Natural killer cell treated with Interleukin-12 subunit alpha and Interleukin-12 subunit beta and Interleukin-15 and Interleukin-18, amount 100 ng/mL, for 72 hours (primary cell): ENCODE measurements around the gene RYR3. TPM values are rescaled to one million over a fixed set of nuclear protein-coding genes. Genes with fewer than 3 reads are reported as not detected.
A peak's percentile ranks its signal among the peaks of the same experiment; 100 is the strongest.

Experiments
- ATAC-seq, 2 donors: fragments of 150-1000 bp; cut with Tn5 transposase in 1 of 2; sonication (Bioruptor Pico), chemical (Tn5 transposase) in 1 of 2; 2 replicates each; pipeline ENCODE4 v1.10.0; 2021
- DNase-seq: peaks from one replicate; pipeline ENCODE4 v3.0.0; 2022; ENCODE audit warnings: low spot score
- H3K27ac Mint-ChIP-seq, 2 donors: 1 replicate in 1 of 2; 2 replicates in 1 of 2; pipeline ENCODE4 v1.8.0; 2022; ENCODE audit warnings: mixed read lengths in 2 of 2, mild to moderate bottlenecking in 1 of 2, moderate library complexity in 1 of 2
- H3K27me3 Mint-ChIP-seq, 2 donors: 1 replicate in 1 of 2; 2 replicates in 1 of 2; pipeline ENCODE4 v1.8.0; 2022; ENCODE audit warnings: mixed read lengths in 2 of 2
- H3K36me3 Mint-ChIP-seq: one replicate; pipeline ENCODE4 v1.8.0; 2022; ENCODE audit warnings: mixed read lengths
- H3K4me1 Mint-ChIP-seq, 2 donors: 1 replicate in 1 of 2; 2 replicates in 1 of 2; pipeline ENCODE4 v1.8.0; 2022; ENCODE audit warnings: low read depth in 2 of 2, mixed read lengths in 2 of 2, mild to moderate bottlenecking in 1 of 2
- H3K4me3 Mint-ChIP-seq: one replicate; pipeline ENCODE4 v1.8.0; 2022; ENCODE audit warnings: mixed read lengths
- H3K9me3 Mint-ChIP-seq: 2 replicates; pipeline ENCODE4 v1.8.0; 2022; ENCODE audit warnings: mixed read lengths
- total RNA-seq, 2 donors: library from RNA; stranded (reverse); gene quantifications; one replicate each; pipeline ENCODE4 v1.2.3, GENCODE V29; 2022

The RYR3 gene
- total RNA-seq, 2 donors from 2014 or later: not detected

GRCh38 chr15:33656168-33656567 lies 345.4 kb downstream of the RYR3 start:
- H3K4me1 Mint-ChIP-seq: no peaks in the 10 kb centered on the region
- H3K27ac Mint-ChIP-seq: no peak overlapping the region
- peaks cover 5 to 7% of the 10 kb centered on the region in 2 donors for H3K27me3 Mint-ChIP-seq
- ATAC-seq: no peak
- H3K36me3 Mint-ChIP-seq: no peaks in the 10 kb centered on the region
- no peak overlapping the region for H3K4me3 Mint-ChIP-seq
- no peak for DNase-seq
- H3K9me3 Mint-ChIP-seq: no peaks in the 10 kb centered on the region

GRCh38 chr15:33660151-33660550 lies 349.4 kb downstream of the RYR3 start:
- Mint-ChIP-seq H3K9me3 (no peaks in the 10 kb centered on the region), H3K36me3 (no peaks in the 10 kb centered on the region), H3K27ac (no peak overlapping the region), H3K4me3 (no peak overlapping the region), H3K27me3 (peaks cover 9 to 14% of the 10 kb centered on the region in 2 donors), H3K4me1 (no peaks in the 10 kb centered on the region)
- DNase-seq (no peak), ATAC-seq (no peak)

GRCh38 chr15:33662014-33662413 lies 351.2 kb downstream of the RYR3 start:
- DNase-seq: no peak
- Mint-ChIP-seq H3K27me3 (peaks cover 9 to 14% of the 10 kb centered on the region in 2 donors), H3K27ac (no peak overlapping the region), H3K4me3 (no peak overlapping the region), H3K9me3 (no peaks in the 10 kb centered on the region), H3K36me3 (no peaks in the 10 kb centered on the region), H3K4me1 (no peaks in the 10 kb centered on the region)
- ATAC-seq: no peak

DNA sequence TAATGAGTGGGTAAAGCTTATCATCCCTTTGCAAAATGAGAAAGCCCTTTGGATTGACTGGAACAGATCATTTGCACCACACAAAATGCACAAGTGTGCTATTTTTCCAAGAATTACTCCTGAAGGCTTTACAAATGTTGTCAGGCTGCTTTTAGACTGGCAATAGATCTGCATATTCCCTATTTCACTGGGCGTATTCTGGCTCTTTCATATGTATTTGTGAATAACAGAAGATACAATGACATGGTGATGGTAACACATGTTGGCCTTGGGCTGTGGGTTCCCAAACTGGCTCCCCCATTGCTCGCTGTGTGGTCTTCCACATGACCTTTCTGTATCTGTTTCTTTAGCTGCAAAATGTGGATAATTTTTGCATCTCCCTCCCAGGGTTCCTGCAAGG lies 354.2 kb downstream of the RYR3 start:
- H3K36me3 Mint-ChIP-seq: no peaks in the 10 kb centered on the region
- H3K4me1 Mint-ChIP-seq: no peaks in the 10 kb centered on the region
- no peaks in the 10 kb centered on the region for H3K9me3 Mint-ChIP-seq
- ATAC-seq: no peak
- DNase-seq: no peak
- no peak overlapping the region for H3K27ac Mint-ChIP-seq
- no peak overlapping the region for H3K4me3 Mint-ChIP-seq
- peaks cover 7% of the 10 kb centered on the region in 2 donors for H3K27me3 Mint-ChIP-seq

DNA sequence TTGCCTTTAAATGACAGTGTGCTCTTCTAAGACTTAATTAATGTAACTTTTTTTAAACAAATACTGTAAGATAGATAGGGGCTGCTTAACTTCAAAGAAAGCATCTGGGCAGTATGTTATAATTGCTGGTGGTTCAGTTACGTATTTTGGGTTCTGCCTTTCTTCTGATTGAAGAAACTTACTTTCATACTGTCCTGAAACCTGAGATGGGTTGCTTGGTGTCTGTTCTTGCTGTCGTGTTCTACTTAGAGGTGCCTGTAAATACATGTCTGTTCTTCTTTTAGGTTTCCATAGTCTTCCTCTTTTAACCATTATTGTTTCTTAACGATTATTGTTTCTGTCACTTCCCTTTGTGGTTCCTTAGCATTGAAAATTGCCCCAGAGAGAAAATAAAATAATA lies 359.8 kb downstream of the RYR3 start:
- DNase-seq (no peak), ATAC-seq (no peak)
- peaks cover 12 to 30% of the 10 kb centered on the region in 2 donors for H3K27me3 Mint-ChIP-seq
- no peak overlapping the region for H3K4me3 Mint-ChIP-seq
- H3K36me3 Mint-ChIP-seq: no peaks in the 10 kb centered on the region
- H3K4me1 Mint-ChIP-seq: no peaks in the 10 kb centered on the region
- H3K27ac Mint-ChIP-seq: no peak overlapping the region
- H3K9me3 Mint-ChIP-seq: no peaks in the 10 kb centered on the region

DNA sequence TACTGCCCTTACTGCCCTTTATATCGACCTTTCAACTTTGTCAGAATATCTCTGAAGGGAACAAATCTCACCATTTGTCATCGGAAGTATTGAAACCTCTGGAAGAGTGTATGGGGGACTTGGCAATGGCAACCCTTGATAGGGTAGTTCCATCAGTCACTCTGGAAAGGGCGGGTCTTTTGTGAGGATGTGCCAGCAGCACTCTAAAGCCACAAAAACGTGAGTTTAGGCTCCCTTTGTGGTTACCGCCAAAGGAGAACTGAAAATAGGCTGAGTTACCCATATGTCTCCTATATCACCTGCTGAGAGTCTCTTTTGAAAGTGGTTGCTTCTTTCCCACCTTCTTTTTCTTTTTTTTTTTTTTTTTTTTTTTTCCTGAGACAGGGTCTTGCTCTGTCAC lies 360.7 kb downstream of the RYR3 start:
- no peak overlapping the region for H3K27ac Mint-ChIP-seq
- peaks cover 19 to 38% of the 10 kb centered on the region in 2 donors for H3K27me3 Mint-ChIP-seq
- H3K4me1 Mint-ChIP-seq: no peaks in the 10 kb centered on the region
- H3K36me3 Mint-ChIP-seq: no peaks in the 10 kb centered on the region
- ATAC-seq: no peak
- H3K4me3 Mint-ChIP-seq: no peak overlapping the region
- no peaks in the 10 kb centered on the region for H3K9me3 Mint-ChIP-seq
- DNase-seq: no peak

DNA sequence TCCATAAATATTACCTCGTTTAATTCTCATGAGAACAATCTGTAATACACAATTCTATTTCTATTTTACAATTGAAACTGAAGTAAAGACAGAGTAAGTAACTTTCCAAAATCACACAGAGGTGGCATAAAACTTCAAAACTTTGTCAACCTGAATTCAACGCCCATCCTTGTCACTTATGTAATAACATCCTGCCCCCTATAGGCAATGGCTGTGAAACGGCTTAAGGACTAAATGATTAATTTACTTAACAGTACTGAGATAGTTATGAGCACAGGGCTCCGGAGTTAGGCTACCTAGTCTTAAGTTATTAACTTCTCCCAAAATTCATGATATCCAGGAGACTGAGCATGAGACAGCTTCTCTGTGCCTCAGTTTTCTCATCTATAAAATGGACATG lies 364.5 kb downstream of the RYR3 start:
- ATAC-seq: no peak
- H3K27me3 Mint-ChIP-seq: peaks cover 24 to 35% of the 10 kb centered on the region in 2 donors
- no peaks in the 10 kb centered on the region for H3K4me1 Mint-ChIP-seq
- H3K36me3 Mint-ChIP-seq: no peaks in the 10 kb centered on the region
- no peak overlapping the region for H3K27ac Mint-ChIP-seq
- DNase-seq: no peak
- no peak overlapping the region for H3K4me3 Mint-ChIP-seq
- no peaks in the 10 kb centered on the region for H3K9me3 Mint-ChIP-seq

GRCh38 chr15:33677238-33677830 lies 366.6 kb downstream of the RYR3 start:
- H3K27me3 Mint-ChIP-seq: peaks cover 23 to 28% of the 10 kb centered on the region in 2 donors
- ATAC-seq: no peak

DNA sequence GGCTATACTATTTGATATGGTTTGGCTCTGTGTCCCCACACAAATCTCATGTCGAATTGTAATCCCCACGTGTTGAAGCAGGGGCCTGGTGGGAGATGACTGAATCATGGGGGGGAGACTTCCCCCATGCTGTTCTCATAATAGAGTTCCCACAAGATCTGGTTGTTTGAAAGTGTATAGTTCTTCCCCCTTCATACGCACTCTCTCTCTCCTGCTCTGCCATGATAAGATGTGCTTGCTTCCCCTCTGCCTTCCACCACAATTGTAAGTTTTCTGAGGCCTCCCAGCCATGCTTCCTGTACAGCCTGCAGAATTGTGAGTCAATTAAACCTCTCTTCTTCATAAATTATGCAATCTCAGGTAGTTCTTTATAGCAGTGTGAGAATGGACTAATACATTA lies 367.4 kb downstream of the RYR3 start:
- Mint-ChIP-seq H3K36me3 (no peaks in the 10 kb centered on the region), H3K27ac (no peak overlapping the region), H3K27me3 (peaks cover 23 to 30% of the 10 kb centered on the region in 2 donors), H3K9me3 (no peaks in the 10 kb centered on the region), H3K4me1 (no peaks in the 10 kb centered on the region), H3K4me3 (no peak overlapping the region)
- ATAC-seq (no peak), DNase-seq (no peak)

More at GRCh38 chr15:33677238-33677830, 366.6 kb downstream of the RYR3 start:
- H3K9me3 Mint-ChIP-seq: no peaks in the 10 kb centered on the region
- no peak overlapping the region for H3K27ac Mint-ChIP-seq
- no peaks in the 10 kb centered on the region for H3K36me3 Mint-ChIP-seq
- no peak for DNase-seq
- no peak overlapping the region for H3K4me3 Mint-ChIP-seq
- no peaks in the 10 kb centered on the region for H3K4me1 Mint-ChIP-seq

DNA sequence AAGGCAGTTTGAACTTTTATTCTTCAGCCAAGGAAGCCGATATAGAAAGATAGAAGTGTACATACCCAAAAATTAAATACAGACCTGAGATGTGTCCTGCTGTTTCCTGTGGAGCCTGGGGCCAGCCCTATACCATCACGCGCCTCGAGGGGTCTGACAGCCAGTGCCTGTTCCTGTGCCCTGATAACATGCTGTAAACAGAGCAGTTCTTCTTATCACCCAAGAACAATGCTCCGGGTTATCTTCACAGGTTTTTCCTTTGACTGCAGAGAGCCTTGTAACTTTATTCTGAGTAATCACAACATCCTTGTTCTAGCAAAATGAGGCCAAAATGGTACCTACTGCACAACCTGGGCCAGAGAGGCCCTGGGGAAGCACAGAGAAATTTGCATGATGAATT lies 367.8 kb downstream of the RYR3 start:
- H3K9me3 Mint-ChIP-seq: no peaks in the 10 kb centered on the region
- H3K27ac Mint-ChIP-seq: no peak overlapping the region
- no peaks in the 10 kb centered on the region for H3K36me3 Mint-ChIP-seq
- H3K27me3 Mint-ChIP-seq: peaks cover 22 to 30% of the 10 kb centered on the region in 2 donors
- H3K4me1 Mint-ChIP-seq: no peaks in the 10 kb centered on the region
- H3K4me3 Mint-ChIP-seq: no peak overlapping the region
- no peak for ATAC-seq
- DNase-seq: no peak

- no peak for ATAC-seq
- H3K27me3 Mint-ChIP-seq: peaks cover 18 to 27% of the 10 kb centered on the region in 2 donors
- no peaks in the 10 kb centered on the region for H3K9me3 Mint-ChIP-seq
- H3K4me3 Mint-ChIP-seq: no peak overlapping the region
- H3K4me1 Mint-ChIP-seq: no peaks in the 10 kb centered on the region
- no peak for DNase-seq
- H3K27ac Mint-ChIP-seq: no peak overlapping the region
- no peaks in the 10 kb centered on the region for H3K36me3 Mint-ChIP-seq
These were observed 368.3 kb downstream of the RYR3 start for GRCh38 chr15:33679061-33679460.

GRCh38 chr15:33680336-33680735 lies 369.6 kb downstream of the RYR3 start:
- Mint-ChIP-seq H3K27ac (no peak overlapping the region), H3K4me3 (no peak overlapping the region), H3K36me3 (no peaks in the 10 kb centered on the region), H3K27me3 (peaks cover 15 to 24% of the 10 kb centered on the region in 2 donors), H3K4me1 (no peaks in the 10 kb centered on the region), H3K9me3 (no peaks in the 10 kb centered on the region)
- ATAC-seq: no peak
- no peak for DNase-seq

GRCh38 chr15:33693166-33693800 lies 382.5 kb downstream of the RYR3 start:
- H3K4me3 Mint-ChIP-seq: no peak overlapping the region
- peaks cover 2 to 8% of the 10 kb centered on the region in 2 donors for H3K27me3 Mint-ChIP-seq
- H3K27ac Mint-ChIP-seq: no peak overlapping the region
- DNase-seq (no peak), ATAC-seq (peak; percentile 36 to 46)
- H3K9me3 Mint-ChIP-seq: no peaks in the 10 kb centered on the region
- no peaks in the 10 kb centered on the region for H3K4me1 Mint-ChIP-seq
- no peaks in the 10 kb centered on the region for H3K36me3 Mint-ChIP-seq

DNA sequence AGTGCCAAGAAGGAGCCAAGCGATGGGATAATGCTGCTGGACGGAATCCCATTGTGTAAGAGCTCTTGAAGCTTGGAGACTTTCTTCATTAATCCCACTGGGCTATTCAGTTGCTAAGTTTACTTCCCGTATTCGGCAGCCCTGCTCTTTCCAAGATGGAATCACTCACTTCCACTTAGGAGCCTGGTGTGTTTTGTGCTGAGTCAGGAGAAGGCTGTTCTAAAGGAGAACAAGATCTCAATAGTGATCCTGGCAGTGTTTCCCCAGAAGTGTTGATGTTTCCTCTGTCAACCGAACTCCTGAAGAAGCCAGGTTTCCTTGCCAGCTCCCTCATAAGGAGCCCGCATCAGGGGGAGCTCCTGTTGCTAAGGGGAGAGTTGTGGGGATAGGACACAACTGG lies 387.4 kb downstream of the RYR3 start:
- Mint-ChIP-seq H3K4me1 (no peaks in the 10 kb centered on the region), H3K27ac (no peak overlapping the region), H3K4me3 (no peak overlapping the region), H3K36me3 (no peaks in the 10 kb centered on the region), H3K9me3 (no peaks in the 10 kb centered on the region), H3K27me3 (peaks cover 3 to 20% of the 10 kb centered on the region in 2 donors)
- DNase-seq: no peak
- no peak for ATAC-seq

DNA sequence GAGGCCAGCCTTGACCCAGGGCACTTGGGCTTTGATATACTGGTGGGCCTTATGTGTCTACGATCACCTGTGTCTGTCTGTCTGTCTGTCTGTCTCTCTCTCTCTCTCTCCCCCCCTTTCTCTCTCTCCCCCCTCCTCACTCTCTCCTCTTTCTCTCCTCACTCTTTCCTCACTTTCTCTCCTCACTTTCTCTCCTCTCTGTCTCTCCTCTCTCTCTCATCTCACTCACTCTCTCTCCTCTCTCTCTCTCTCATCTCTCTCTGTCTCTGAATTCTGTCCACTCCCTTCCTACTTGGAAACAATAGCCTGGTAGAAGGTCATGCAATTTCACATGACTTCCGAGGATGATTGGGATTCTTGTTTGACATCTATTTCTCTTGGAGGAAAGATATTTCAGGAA lies 388.4 kb downstream of the RYR3 start:
- Mint-ChIP-seq H3K36me3 (no peaks in the 10 kb centered on the region), H3K4me1 (no peaks in the 10 kb centered on the region), H3K9me3 (no peaks in the 10 kb centered on the region), H3K4me3 (no peak overlapping the region), H3K27me3 (peaks cover 3 to 20% of the 10 kb centered on the region in 2 donors), H3K27ac (no peak overlapping the region)
- ATAC-seq (no peak), DNase-seq (no peak)
